ENCODE results near the gene ERICH3.

The ERICH3 gene

GRCh38 chr1:74613894-74614293, 59.7 kb downstream of the ERICH3 start:
- DNase-seq (ENCODE audit: insufficient read length, low spot score) (no peak), FAIRE-seq (no peak)
- TF ChIP-seq CTCF (IDR thresholded peaks at IDR 0.05; ENCODE audit: insufficient read depth, missing control alignments): no peak

GRCh38 chr1:74611887-74612286, 61.7 kb downstream of the ERICH3 start:
- DNase-seq (ENCODE audit: insufficient read length, low spot score) (no peak), FAIRE-seq (no peak)
- TF ChIP-seq CTCF (IDR thresholded peaks at IDR 0.05; ENCODE audit: insufficient read depth, missing control alignments): no peak

DNA sequence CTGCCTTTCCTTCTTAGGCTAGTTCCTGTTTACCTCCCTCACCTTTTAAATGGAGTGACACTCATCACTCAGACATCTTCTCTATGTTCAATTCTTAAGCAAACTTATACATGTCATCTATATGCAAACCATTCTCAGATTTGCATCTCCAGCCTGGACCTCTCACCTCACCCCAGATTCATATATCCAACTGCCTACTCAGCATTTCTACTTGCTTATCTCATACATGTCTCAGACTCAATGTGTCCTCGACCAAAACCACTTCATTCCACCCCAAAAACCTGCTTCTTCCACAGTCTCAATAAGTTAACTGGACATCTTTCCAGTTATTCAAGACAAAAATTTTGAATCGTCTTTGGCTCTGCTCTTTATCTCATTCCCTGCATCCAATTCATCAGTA, 62.6 kb downstream of the ERICH3 start:
- DNase-seq (ENCODE audit: insufficient read length, low spot score) (no peak), FAIRE-seq (no peak)

GRCh38 chr1:74609810-74610371, 63.7 kb downstream of the ERICH3 start:
- no peak for TF ChIP-seq CTCF (IDR thresholded peaks at IDR 0.05; ENCODE audit: insufficient read depth, missing control alignments)
- FAIRE-seq: no peak
- no peak for DNase-seq (ENCODE audit: insufficient read length, low spot score)

More for the DNA sequence above, 62.6 kb downstream of the ERICH3 start:
- no peak for TF ChIP-seq CTCF (IDR thresholded peaks at IDR 0.05; ENCODE audit: insufficient read depth, missing control alignments)

DNA sequence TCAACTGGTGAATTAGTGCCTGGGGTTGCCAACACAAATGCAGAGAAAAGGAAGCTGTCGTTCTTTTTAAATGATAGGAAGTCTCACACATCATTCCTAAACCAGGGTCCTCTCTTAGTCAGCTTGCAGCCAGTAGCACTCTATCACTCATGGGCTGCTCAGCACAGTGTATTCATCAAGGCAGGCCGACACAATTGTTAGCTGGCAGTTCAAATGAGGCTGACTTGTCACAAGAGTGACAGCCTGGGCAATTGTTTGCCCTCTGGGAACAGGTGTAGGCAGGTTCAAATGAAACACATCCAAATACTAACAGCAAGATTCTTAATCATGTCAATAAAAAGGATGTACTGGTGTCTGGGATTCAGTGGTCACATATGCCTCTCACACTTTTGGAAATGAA, 76.9 kb downstream of the ERICH3 start:
- no peak for TF ChIP-seq CTCF (IDR thresholded peaks at IDR 0.05; ENCODE audit: insufficient read depth, missing control alignments)

GRCh38 chr1:74593887-74594866, 79.4 kb downstream of the ERICH3 start:
- no peak for DNase-seq (ENCODE audit: insufficient read length, low spot score)
- FAIRE-seq: no peak
- TF ChIP-seq CTCF (IDR thresholded peaks at IDR 0.05; ENCODE audit: insufficient read depth, missing control alignments): no peak

More for the DNA sequence above, 76.9 kb downstream of the ERICH3 start:
- no peak for FAIRE-seq
- no peak for DNase-seq (ENCODE audit: insufficient read length, low spot score)

Measured in D721Med (cell line).